Stimulated activated effector memory CD8-positive, alpha-beta T cell treated with anti-CD3 and anti-CD28 coated beads, Interleukin-12 subunit alpha, Interleukin-12 subunit beta, amount 100 ng/mL, for 72 hours (primary cell): Measurements from ENCODE around the gene NTRK2.

Source experiments
- ATAC-seq: fragments of 150-1000 bp; cut with Tn5 transposase; 2 replicates; pipeline ENCODE4 v1.10.0; 2021
- DNase-seq, 2 donors: peaks; one replicate each; pipeline ENCODE4 v3.0.0; 2021 to 2022; ENCODE audit warnings: low spot score in 2 of 2
- H3K27ac Mint-ChIP-seq: one replicate; pipeline ENCODE4 v1.8.0; 2022; ENCODE audit warnings: mild to moderate bottlenecking, mixed read lengths
- H3K36me3 Mint-ChIP-seq: one replicate; pipeline ENCODE4 v1.8.0; 2022; ENCODE audit warnings: mild to moderate bottlenecking, mixed read lengths
- H3K4me1 Mint-ChIP-seq: one replicate; pipeline ENCODE4 v1.8.0; 2022; ENCODE audit warnings: mixed read lengths
- H3K4me3 Mint-ChIP-seq: one replicate; pipeline ENCODE4 v1.8.0; 2022; ENCODE audit warnings: mild to moderate bottlenecking, mixed read lengths
- H3K9me3 Mint-ChIP-seq: one replicate; pipeline ENCODE4 v1.8.0; 2022; ENCODE audit warnings: mixed read lengths

The NTRK2 gene

GRCh38 chr9:84850830-84851392, 181.4 kb downstream of the NTRK2 start:
- no peak for ATAC-seq
- no peak overlapping the region for H3K27ac Mint-ChIP-seq

GRCh38 chr9:84851935-84852585, 182.5 kb downstream of the NTRK2 start:
- DNase-seq: no peak
- Mint-ChIP-seq H3K36me3 (no peaks in the 10 kb centered on the region), H3K27ac (no peak overlapping the region), H3K4me1 (no peaks in the 10 kb centered on the region), H3K4me3 (no peak overlapping the region), H3K9me3 (no peaks in the 10 kb centered on the region)
- no peak for ATAC-seq

More at GRCh38 chr9:84850830-84851392, 181.4 kb downstream of the NTRK2 start:
- Mint-ChIP-seq H3K4me3 (no peak overlapping the region), H3K4me1 (no peaks in the 10 kb centered on the region), H3K9me3 (no peaks in the 10 kb centered on the region), H3K36me3 (no peaks in the 10 kb centered on the region)
- DNase-seq: no peak

GRCh38 chr9:84852617-84853301, 183.2 kb downstream of the NTRK2 start:
- no peak for ATAC-seq
- H3K27ac Mint-ChIP-seq: no peak overlapping the region

GRCh38 chr9:84856181-84856632, 186.7 kb downstream of the NTRK2 start:
- Mint-ChIP-seq H3K36me3 (no peaks in the 10 kb centered on the region), H3K9me3 (no peaks in the 10 kb centered on the region), H3K27ac (no peak overlapping the region), H3K4me3 (no peak overlapping the region), H3K4me1 (no peaks in the 10 kb centered on the region)
- no peak for ATAC-seq
- no peak for DNase-seq

More at GRCh38 chr9:84852617-84853301, 183.2 kb downstream of the NTRK2 start:
- no peak for DNase-seq
- no peaks in the 10 kb centered on the region for H3K9me3 Mint-ChIP-seq
- H3K36me3 Mint-ChIP-seq: no peaks in the 10 kb centered on the region
- H3K4me1 Mint-ChIP-seq: no peaks in the 10 kb centered on the region
- H3K4me3 Mint-ChIP-seq: no peak overlapping the region

- H3K9me3 Mint-ChIP-seq: no peaks in the 10 kb centered on the region
- no peaks in the 10 kb centered on the region for H3K4me1 Mint-ChIP-seq
- ATAC-seq: no peak
- no peak overlapping the region for H3K4me3 Mint-ChIP-seq
- H3K27ac Mint-ChIP-seq: no peak overlapping the region
- H3K36me3 Mint-ChIP-seq: no peaks in the 10 kb centered on the region
- no peak for DNase-seq
Measured at GRCh38 chr9:84857211-84857610, 187.7 kb downstream of the NTRK2 start.

GRCh38 chr9:84858364-84858763, 188.8 kb downstream of the NTRK2 start:
- H3K9me3 Mint-ChIP-seq: no peaks in the 10 kb centered on the region
- DNase-seq (no peak), ATAC-seq (no peak)
- no peaks in the 10 kb centered on the region for H3K4me1 Mint-ChIP-seq
- H3K36me3 Mint-ChIP-seq: no peaks in the 10 kb centered on the region
- H3K4me3 Mint-ChIP-seq: no peak overlapping the region
- H3K27ac Mint-ChIP-seq: no peak overlapping the region

GRCh38 chr9:84860249-84861115, 191.0 kb downstream of the NTRK2 start:
- no peak for DNase-seq
- Mint-ChIP-seq H3K9me3 (no peaks in the 10 kb centered on the region), H3K27ac (no peak overlapping the region), H3K4me1 (no peaks in the 10 kb centered on the region), H3K4me3 (no peak overlapping the region), H3K36me3 (no peaks in the 10 kb centered on the region)
- ATAC-seq: no peak

GRCh38 chr9:84861455-84861854, 191.9 kb downstream of the NTRK2 start:
- no peak overlapping the region for H3K4me3 Mint-ChIP-seq
- H3K36me3 Mint-ChIP-seq: no peaks in the 10 kb centered on the region
- H3K9me3 Mint-ChIP-seq: no peaks in the 10 kb centered on the region
- DNase-seq (no peak), ATAC-seq (no peak)
- H3K27ac Mint-ChIP-seq: no peak overlapping the region
- no peaks in the 10 kb centered on the region for H3K4me1 Mint-ChIP-seq

- Mint-ChIP-seq H3K27ac (no peak overlapping the region), H3K9me3 (no peaks in the 10 kb centered on the region), H3K4me1 (no peaks in the 10 kb centered on the region), H3K36me3 (no peaks in the 10 kb centered on the region), H3K4me3 (no peak overlapping the region)
- ATAC-seq (no peak), DNase-seq (no peak)
Measured at GRCh38 chr9:84862308-84862707, 192.8 kb downstream of the NTRK2 start.

- DNase-seq (no peak), ATAC-seq (no peak)
- no peaks in the 10 kb centered on the region for H3K9me3 Mint-ChIP-seq
- no peak overlapping the region for H3K4me3 Mint-ChIP-seq
- H3K27ac Mint-ChIP-seq: no peak overlapping the region
- H3K36me3 Mint-ChIP-seq: no peaks in the 10 kb centered on the region
- H3K4me1 Mint-ChIP-seq: no peaks in the 10 kb centered on the region
Measured at GRCh38 chr9:84862810-84863287, 193.3 kb downstream of the NTRK2 start.

GRCh38 chr9:84863372-84863771, 193.8 kb downstream of the NTRK2 start:
- no peaks in the 10 kb centered on the region for H3K4me1 Mint-ChIP-seq
- no peak overlapping the region for H3K27ac Mint-ChIP-seq
- H3K4me3 Mint-ChIP-seq: no peak overlapping the region
- no peaks in the 10 kb centered on the region for H3K9me3 Mint-ChIP-seq
- no peaks in the 10 kb centered on the region for H3K36me3 Mint-ChIP-seq
- ATAC-seq: no peak
- no peak for DNase-seq

- H3K36me3 Mint-ChIP-seq: no peaks in the 10 kb centered on the region
- no peak overlapping the region for H3K27ac Mint-ChIP-seq
- no peak for ATAC-seq
- H3K9me3 Mint-ChIP-seq: no peaks in the 10 kb centered on the region
- no peak for DNase-seq
- no peaks in the 10 kb centered on the region for H3K4me1 Mint-ChIP-seq
- H3K4me3 Mint-ChIP-seq: no peak overlapping the region
Measured at GRCh38 chr9:84866396-84867175, 197.1 kb downstream of the NTRK2 start.

- Mint-ChIP-seq H3K9me3 (no peaks in the 10 kb centered on the region), H3K4me3 (no peak overlapping the region), H3K36me3 (no peaks in the 10 kb centered on the region), H3K27ac (no peak overlapping the region), H3K4me1 (no peaks in the 10 kb centered on the region)
- ATAC-seq (no peak), DNase-seq (no peak)
Measured at GRCh38 chr9:84867186-84867585, 197.7 kb downstream of the NTRK2 start.

- Mint-ChIP-seq H3K4me3 (no peak overlapping the region), H3K36me3 (no peaks in the 10 kb centered on the region)
Measured at GRCh38 chr9:84869091-84869490, 199.6 kb downstream of the NTRK2 start.

More at GRCh38 chr9:84869091-84869490, 199.6 kb downstream of the NTRK2 start:
- peaks cover 1% of the 10 kb centered on the region for H3K4me1 Mint-ChIP-seq
- no peak overlapping the region for H3K27ac Mint-ChIP-seq
- DNase-seq (no peak), ATAC-seq (no peak)
- H3K9me3 Mint-ChIP-seq: no peaks in the 10 kb centered on the region
